ENCODE measurements around the gene DAPP1.

GRCh38 chr4:99868126-99868596, 51.5 kb downstream of the DAPP1 start:
- TF ChIP-seq POLR2AphosphoS5 (IDR thresholded peaks at IDR 0.05) (no peak), CTCF (IDR thresholded peaks at IDR 0.05 in 8 of 11, conservative IDR thresholded peaks at IDR 0.05 in 3 of 11) (no peak)
